SK-N-SH treated with all-trans-retinoic acid at 6 μM for 48 hours (cell line): ENCODE data around the gene ARHGEF33.

ENCODE experiments used
- ATAC-seq: fragments of 200-7000 bp; cut with Tn5 transposase; 3 replicates; pipeline ENCODE4 v1.9.1; 2020; ENCODE audit warnings: mild to moderate bottlenecking, moderate library complexity
- ARNTL ChIP-seq: fragments of 450-650 bp; formaldehyde crosslinking; IDR thresholded peaks from 2 replicates; pipeline ENCODE4 v1.5.0; 2020; ENCODE audit warnings: low read depth, mild to moderate bottlenecking, moderate library complexity, borderline replicate concordance
- BACH2 ChIP-seq: fragments of 250-450 bp; sonication (Bioruptor Pico); IDR thresholded peaks from 2 replicates; pipeline ENCODE4 v1.9.0; 2021; ENCODE audit warnings: mild to moderate bottlenecking, borderline replicate concordance
- ESRRG ChIP-seq: fragments of 250-450 bp; sonication (Bioruptor Pico); IDR thresholded peaks from 2 replicates; pipeline ENCODE4 v1.6.1; 2021; ENCODE audit warnings: mild to moderate bottlenecking
- GLIS3 ChIP-seq: fragments of 250-450 bp; sonication (Bioruptor Pico); IDR thresholded peaks from 2 replicates; pipeline ENCODE4 v1.5.0; 2020; ENCODE audit warnings: mild to moderate bottlenecking, moderate library complexity
- ISL1 ChIP-seq: fragments of 250-450 bp; sonication (Bioruptor Pico); IDR thresholded peaks from 2 replicates; pipeline ENCODE4 v2.1.2; 2022; ENCODE audit warnings: mild to moderate bottlenecking, moderate library complexity
- OSR1 ChIP-seq: fragments of 250-450 bp; sonication (Bioruptor Pico); IDR thresholded peaks from 2 replicates; pipeline ENCODE4 v1.8.0; 2022; ENCODE audit warnings: moderate library complexity, mild to moderate bottlenecking, inconsistent platforms
- PPARA ChIP-seq: fragments of 250-450 bp; sonication (Bioruptor Pico); IDR thresholded peaks from 2 replicates; pipeline ENCODE4 v1.5.0; 2020; ENCODE audit warnings: mild to moderate bottlenecking, borderline replicate concordance
- RARB ChIP-seq: fragments of 250-450 bp; sonication (Bioruptor Pico); IDR thresholded peaks from 2 replicates; pipeline ENCODE4 v1.8.0; 2021; ENCODE audit warnings: mild to moderate bottlenecking, moderate library complexity
- SNAI2 ChIP-seq: fragments of 250-450 bp; sonication (Bioruptor Pico); IDR thresholded peaks from 2 replicates; pipeline ENCODE4 v1.5.0; 2020; ENCODE audit warnings: mild to moderate bottlenecking, moderate library complexity
- TCF4 ChIP-seq: fragments of 250-450 bp; sonication (Bioruptor Pico); IDR thresholded peaks from 2 replicates; pipeline ENCODE4 v1.8.0; 2021; ENCODE audit warnings: mild to moderate bottlenecking, moderate library complexity, borderline replicate concordance
- TOX ChIP-seq: fragments of 250-450 bp; sonication (Bioruptor Pico); IDR thresholded peaks from 2 replicates; pipeline ENCODE4 v1.8.0; 2021; ENCODE audit warnings: mild to moderate bottlenecking, moderate library complexity, borderline replicate concordance
- ZC3H10 ChIP-seq: fragments of 250-450 bp; sonication (Bioruptor Pico); IDR thresholded peaks from 2 replicates; pipeline ENCODE4 v1.5.1; 2021; ENCODE audit warnings: mild to moderate bottlenecking, moderate library complexity
- ZFP3 ChIP-seq: fragments of 250-450 bp; sonication (Bioruptor Pico); IDR thresholded peaks from 2 replicates; pipeline ENCODE4 v1.5.0; 2020; ENCODE audit warnings: mild to moderate bottlenecking, moderate library complexity
- ZFP30 ChIP-seq: fragments of 450-650 bp; formaldehyde crosslinking; IDR thresholded peaks from 2 replicates; pipeline ENCODE4 v1.5.0; 2022; ENCODE audit warnings: mild to moderate bottlenecking, moderate library complexity
- ZNF565 ChIP-seq: fragments of 450-650 bp; formaldehyde crosslinking; conservative IDR thresholded peaks from 2 replicates; pipeline ENCODE4 v1.5.0; 2020; ENCODE audit warnings: low read depth, mild to moderate bottlenecking, moderate library complexity
- ZNF70 ChIP-seq: fragments of 450-650 bp; formaldehyde crosslinking; IDR thresholded peaks from 2 replicates; pipeline ENCODE4 v1.5.0; 2020; ENCODE audit warnings: mild to moderate bottlenecking, moderate library complexity
- ZNF8 ChIP-seq: fragments of 450-650 bp; formaldehyde crosslinking; IDR thresholded peaks from 2 replicates; pipeline ENCODE4 v1.5.0; 2020; ENCODE audit warnings: mild to moderate bottlenecking, moderate library complexity
- TF ChIP-seq, protein P1 (sequence below): fragments of 250-450 bp; sonication (Bioruptor Pico); IDR thresholded peaks from 2 replicates; pipeline ENCODE4 v1.5.1; 2021; ENCODE audit warnings: mild to moderate bottlenecking, moderate library complexity
- TF ChIP-seq, protein P2 (sequence below): fragments of 250-450 bp; sonication (Bioruptor Pico); IDR thresholded peaks from 2 replicates; pipeline ENCODE4 v1.5.1; 2020; ENCODE audit warnings: low read depth, mild to moderate bottlenecking, moderate library complexity
- TF ChIP-seq, protein P3 (sequence below): fragments of 250-450 bp; sonication (Bioruptor Pico); IDR thresholded peaks from 2 replicates; pipeline ENCODE4 v1.8.0; 2021; ENCODE audit warnings: low read depth, mild to moderate bottlenecking, moderate library complexity, borderline replicate concordance
- TF ChIP-seq, protein P4 (sequence below): fragments of 250-450 bp; sonication (Bioruptor Pico); IDR thresholded peaks from 2 replicates; pipeline ENCODE4 v1.5.0; 2020; ENCODE audit warnings: mild to moderate bottlenecking, moderate library complexity
- TF ChIP-seq, protein P5 (sequence below): fragments of 250-450 bp; sonication (Bioruptor Pico); IDR thresholded peaks from 2 replicates; pipeline ENCODE4 v1.8.0; 2020; ENCODE audit warnings: mild to moderate bottlenecking, moderate library complexity, borderline replicate concordance

ARHGEF33 gene

DNA sequence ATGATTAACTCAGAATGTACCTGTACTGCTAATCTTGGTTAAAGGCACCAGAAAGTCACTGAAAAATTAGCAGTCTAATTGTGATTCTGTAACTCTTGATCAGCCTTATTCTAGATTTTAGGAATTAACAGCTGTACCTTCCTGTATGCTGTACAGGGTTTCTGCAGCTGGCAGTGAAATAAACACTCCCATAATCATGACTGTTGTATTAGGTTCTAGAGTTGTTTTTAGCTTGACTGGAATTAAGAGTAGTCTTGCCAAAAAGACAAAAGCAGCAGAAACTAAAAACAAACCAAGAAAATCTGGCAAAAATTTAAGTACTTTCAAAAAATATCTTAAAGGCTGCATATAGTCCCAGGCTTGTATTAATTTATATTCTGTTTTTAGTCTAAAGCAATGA lies 127.7 kb downstream of the ARHGEF33 start:
- no peak for ATAC-seq
- TF ChIP-seq ZC3H10 (CRISPR knock-in tag) (no peak), ISL1 (CRISPR knock-in tag) (no peak), ZNF565 (CRISPR knock-in tag) (no peak), OSR1 (CRISPR knock-in tag) (no peak), ZNF8 (CRISPR knock-in tag) (no peak), RARB (CRISPR knock-in tag) (no peak), GLIS3 (CRISPR knock-in tag) (no peak), ZNF70 (CRISPR knock-in tag) (no peak), PPARA (CRISPR knock-in tag) (no peak), SNAI2 (no peak), BACH2 (CRISPR knock-in tag) (no peak), ZFP30 (CRISPR knock-in tag) (no peak), TCF4 (CRISPR knock-in tag) (no peak), TOX (CRISPR knock-in tag) (no peak), ARNTL (CRISPR knock-in tag) (no peak), ESRRG (CRISPR knock-in tag) (no peak)
- TF ChIP-seq, protein P1, sequence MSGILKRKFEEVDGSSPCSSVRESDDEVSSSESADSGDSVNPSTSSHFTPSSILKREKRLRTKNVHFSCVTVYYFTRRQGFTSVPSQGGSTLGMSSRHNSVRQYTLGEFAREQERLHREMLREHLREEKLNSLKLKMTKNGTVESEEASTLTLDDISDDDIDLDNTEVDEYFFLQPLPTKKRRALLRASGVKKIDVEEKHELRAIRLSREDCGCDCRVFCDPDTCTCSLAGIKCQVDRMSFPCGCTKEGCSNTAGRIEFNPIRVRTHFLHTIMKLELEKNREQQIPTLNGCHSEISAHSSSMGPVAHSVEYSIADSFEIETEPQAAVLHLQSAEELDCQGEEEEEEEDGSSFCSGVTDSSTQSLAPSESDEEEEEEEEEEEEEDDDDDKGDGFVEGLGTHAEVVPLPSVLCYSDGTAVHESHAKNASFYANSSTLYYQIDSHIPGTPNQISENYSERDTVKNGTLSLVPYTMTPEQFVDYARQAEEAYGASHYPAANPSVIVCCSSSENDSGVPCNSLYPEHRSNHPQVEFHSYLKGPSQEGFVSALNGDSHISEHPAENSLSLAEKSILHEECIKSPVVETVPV (CRISPR knock-in tag) = no peak
- TF ChIP-seq, protein P2, sequence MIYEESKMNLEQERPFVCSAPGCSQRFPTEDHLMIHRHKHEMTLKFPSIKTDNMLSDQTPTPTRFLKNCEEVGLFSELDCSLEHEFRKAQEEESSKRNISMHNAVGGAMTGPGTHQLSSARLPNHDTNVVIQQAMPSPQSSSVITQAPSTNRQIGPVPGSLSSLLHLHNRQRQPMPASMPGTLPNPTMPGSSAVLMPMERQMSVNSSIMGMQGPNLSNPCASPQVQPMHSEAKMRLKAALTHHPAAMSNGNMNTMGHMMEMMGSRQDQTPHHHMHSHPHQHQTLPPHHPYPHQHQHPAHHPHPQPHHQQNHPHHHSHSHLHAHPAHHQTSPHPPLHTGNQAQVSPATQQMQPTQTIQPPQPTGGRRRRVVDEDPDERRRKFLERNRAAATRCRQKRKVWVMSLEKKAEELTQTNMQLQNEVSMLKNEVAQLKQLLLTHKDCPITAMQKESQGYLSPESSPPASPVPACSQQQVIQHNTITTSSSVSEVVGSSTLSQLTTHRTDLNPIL (CRISPR knock-in tag) = no peak
- TF ChIP-seq, protein P3, sequence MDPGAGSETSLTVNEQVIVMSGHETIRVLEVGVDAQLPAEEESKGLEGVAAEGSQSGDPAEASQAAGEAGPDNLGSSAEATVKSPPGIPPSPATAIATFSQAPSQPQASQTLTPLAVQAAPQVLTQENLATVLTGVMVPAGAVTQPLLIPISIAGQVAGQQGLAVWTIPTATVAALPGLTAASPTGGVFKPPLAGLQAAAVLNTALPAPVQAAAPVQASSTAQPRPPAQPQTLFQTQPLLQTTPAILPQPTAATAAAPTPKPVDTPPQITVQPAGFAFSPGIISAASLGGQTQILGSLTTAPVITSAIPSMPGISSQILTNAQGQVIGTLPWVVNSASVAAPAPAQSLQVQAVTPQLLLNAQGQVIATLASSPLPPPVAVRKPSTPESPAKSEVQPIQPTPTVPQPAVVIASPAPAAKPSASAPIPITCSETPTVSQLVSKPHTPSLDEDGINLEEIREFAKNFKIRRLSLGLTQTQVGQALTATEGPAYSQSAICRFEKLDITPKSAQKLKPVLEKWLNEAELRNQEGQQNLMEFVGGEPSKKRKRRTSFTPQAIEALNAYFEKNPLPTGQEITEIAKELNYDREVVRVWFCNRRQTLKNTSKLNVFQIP (CRISPR knock-in tag) = no peak
- TF ChIP-seq, protein P4, sequence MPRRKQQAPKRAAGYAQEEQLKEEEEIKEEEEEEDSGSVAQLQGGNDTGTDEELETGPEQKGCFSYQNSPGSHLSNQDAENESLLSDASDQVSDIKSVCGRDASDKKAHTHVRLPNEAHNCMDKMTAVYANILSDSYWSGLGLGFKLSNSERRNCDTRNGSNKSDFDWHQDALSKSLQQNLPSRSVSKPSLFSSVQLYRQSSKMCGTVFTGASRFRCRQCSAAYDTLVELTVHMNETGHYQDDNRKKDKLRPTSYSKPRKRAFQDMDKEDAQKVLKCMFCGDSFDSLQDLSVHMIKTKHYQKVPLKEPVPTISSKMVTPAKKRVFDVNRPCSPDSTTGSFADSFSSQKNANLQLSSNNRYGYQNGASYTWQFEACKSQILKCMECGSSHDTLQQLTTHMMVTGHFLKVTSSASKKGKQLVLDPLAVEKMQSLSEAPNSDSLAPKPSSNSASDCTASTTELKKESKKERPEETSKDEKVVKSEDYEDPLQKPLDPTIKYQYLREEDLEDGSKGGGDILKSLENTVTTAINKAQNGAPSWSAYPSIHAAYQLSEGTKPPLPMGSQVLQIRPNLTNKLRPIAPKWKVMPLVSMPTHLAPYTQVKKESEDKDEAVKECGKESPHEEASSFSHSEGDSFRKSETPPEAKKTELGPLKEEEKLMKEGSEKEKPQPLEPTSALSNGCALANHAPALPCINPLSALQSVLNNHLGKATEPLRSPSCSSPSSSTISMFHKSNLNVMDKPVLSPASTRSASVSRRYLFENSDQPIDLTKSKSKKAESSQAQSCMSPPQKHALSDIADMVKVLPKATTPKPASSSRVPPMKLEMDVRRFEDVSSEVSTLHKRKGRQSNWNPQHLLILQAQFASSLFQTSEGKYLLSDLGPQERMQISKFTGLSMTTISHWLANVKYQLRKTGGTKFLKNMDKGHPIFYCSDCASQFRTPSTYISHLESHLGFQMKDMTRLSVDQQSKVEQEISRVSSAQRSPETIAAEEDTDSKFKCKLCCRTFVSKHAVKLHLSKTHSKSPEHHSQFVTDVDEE (CRISPR knock-in tag) = no peak

DNA sequence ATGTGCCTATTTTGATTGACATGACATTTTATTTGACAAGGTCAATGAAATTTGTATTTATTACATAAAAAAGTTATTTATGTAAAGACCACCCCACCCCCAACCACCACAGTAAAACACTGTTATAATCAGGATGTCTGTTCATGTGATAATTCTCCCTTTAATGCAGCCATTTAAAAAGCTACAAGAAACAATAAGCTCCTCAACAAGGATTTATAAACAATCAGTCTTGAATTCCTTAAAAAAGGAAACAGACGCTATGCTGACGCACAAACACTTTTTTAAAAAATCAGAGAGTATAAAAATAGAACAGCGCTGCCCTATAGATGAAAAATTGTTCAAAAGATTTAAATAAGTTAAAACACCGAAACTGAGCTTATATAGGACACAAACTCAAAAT lies 129.0 kb downstream of the ARHGEF33 start:
- no peak for ATAC-seq
- no peak for TF ChIP-seq ZFP3 (CRISPR knock-in tag)
- TF ChIP-seq, protein P5, sequence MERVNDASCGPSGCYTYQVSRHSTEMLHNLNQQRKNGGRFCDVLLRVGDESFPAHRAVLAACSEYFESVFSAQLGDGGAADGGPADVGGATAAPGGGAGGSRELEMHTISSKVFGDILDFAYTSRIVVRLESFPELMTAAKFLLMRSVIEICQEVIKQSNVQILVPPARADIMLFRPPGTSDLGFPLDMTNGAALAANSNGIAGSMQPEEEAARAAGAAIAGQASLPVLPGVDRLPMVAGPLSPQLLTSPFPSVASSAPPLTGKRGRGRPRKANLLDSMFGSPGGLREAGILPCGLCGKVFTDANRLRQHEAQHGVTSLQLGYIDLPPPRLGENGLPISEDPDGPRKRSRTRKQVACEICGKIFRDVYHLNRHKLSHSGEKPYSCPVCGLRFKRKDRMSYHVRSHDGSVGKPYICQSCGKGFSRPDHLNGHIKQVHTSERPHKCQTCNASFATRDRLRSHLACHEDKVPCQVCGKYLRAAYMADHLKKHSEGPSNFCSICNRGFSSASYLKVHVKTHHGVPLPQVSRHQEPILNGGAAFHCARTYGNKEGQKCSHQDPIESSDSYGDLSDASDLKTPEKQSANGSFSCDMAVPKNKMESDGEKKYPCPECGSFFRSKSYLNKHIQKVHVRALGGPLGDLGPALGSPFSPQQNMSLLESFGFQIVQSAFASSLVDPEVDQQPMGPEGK = no peak
- no peak for TF ChIP-seq ISL1 (CRISPR knock-in tag)
- TF ChIP-seq ZNF8 (CRISPR knock-in tag) = no peak
- no peak for TF ChIP-seq OSR1 (CRISPR knock-in tag)
- no peak for TF ChIP-seq ZNF565 (CRISPR knock-in tag)
- no peak for TF ChIP-seq BACH2 (CRISPR knock-in tag)
- TF ChIP-seq TCF4 (CRISPR knock-in tag) = no peak
- no peak for TF ChIP-seq TOX (CRISPR knock-in tag)

DNA sequence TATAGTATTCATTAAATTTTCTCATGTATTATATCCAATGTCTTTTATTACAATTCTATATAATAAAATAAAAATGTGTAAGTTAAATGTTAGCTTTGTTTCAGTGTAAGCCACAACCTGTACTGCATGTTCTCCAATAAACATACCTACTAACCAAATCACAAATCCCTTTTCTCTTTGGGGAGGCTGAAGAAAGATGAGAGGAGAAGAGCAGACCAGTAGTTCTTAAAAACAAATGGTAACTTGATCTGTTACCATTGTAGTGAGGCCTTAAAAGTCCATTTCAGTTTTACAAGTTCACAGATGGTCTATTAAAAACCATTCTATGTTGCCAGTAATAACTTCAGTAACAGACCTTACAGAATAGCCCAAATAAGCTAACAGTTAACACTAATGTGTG lies 130.7 kb downstream of the ARHGEF33 start:
- ATAC-seq = no peak
- TF ChIP-seq, protein P4 (CRISPR knock-in tag) = no peak
- no peak for TF ChIP-seq TOX (CRISPR knock-in tag)
- TF ChIP-seq SNAI2 = no peak
- no peak for TF ChIP-seq ESRRG (CRISPR knock-in tag)
- TF ChIP-seq, protein P3 (CRISPR knock-in tag) = no peak
- TF ChIP-seq ZFP30 (CRISPR knock-in tag) = no peak
- TF ChIP-seq ISL1 (CRISPR knock-in tag) = no peak
- TF ChIP-seq, protein P2 (CRISPR knock-in tag) = no peak
- TF ChIP-seq ZNF70 (CRISPR knock-in tag) = no peak
